Suppressor macrophage (primary cell): ENCODE data around the gene OR2T29.
"Not testable (repeated sequence)": the region's sequence is repeated elsewhere in the genome, so short reads cannot be mapped to it uniquely, and the experiment has no call there.

Experiments used
- DNase-seq, 4 experiments: peaks; one replicate each; pipeline ENCODE4 v3.0.0-alpha.2; 2020 to 2022
- total RNA-seq, 17 experiments: gene quantifications; one replicate each; lab custom pipeline; 2026; ENCODE audit warnings: mixed read lengths in 6 of 17, inconsistent platforms in 3 of 17; lab: John Stamatoyannopoulos, UW

OR2T29 gene
- 0 to 0.22 (median 0) reads per million in 17 experiments for total RNA-seq

- DNase-seq, result not testable (repeated sequence)
These were observed at the start of gene OR2T29 for GRCh38 chr1:248562672-248563071. OR2T29 (minus strand) TSS chr1:248562772; CDS start chr1:248559491, 3,281 bp downstream.

GRCh38 chr1:248611883-248612414, 49.4 kb upstream of the OR2T29 start:
- peak; percentile 11 to 48 (median 31) for DNase-seq

GRCh38 chr1:248610301-248610700, 47.7 kb upstream of the OR2T29 start:
- DNase-seq, result no peak

- no peak for DNase-seq
These were observed 36.8 kb upstream of the OR2T29 start for GRCh38 chr1:248599396-248599795.

- DNase-seq, result no peak
These were observed 35.0 kb upstream of the OR2T29 start, which contains the start of gene OR2T10 for GRCh38 chr1:248597589-248597988. OR2T10 (minus strand) TSS chr1:248597700; CDS start chr1:248593768, 3,932 bp downstream.

GRCh38 chr1:248596615-248597014, 34.0 kb upstream of the OR2T29 start:
- peak; percentile 51 to 83 (median 65) for DNase-seq

- no peak for DNase-seq
These were observed 30.7 kb upstream of the OR2T29 start for GRCh38 chr1:248593226-248593625.

- DNase-seq, result no peak
These were observed 30.1 kb upstream of the OR2T29 start for GRCh38 chr1:248592655-248593054.

- DNase-seq, result no peak
These were observed 27.5 kb upstream of the OR2T29 start for GRCh38 chr1:248590055-248590454.

- DNase-seq, result no peak
These were observed 26.8 kb upstream of the OR2T29 start for GRCh38 chr1:248589334-248589733.

- no peak for DNase-seq
These were observed 22.7 kb upstream of the OR2T29 start for GRCh38 chr1:248585266-248585665.

- peak in 2 of 4 experiments; percentile 62 to 63 for DNase-seq
These were observed 13.8 kb upstream of the OR2T29 start for GRCh38 chr1:248576260-248576980.

- DNase-seq, result not testable (repeated sequence)
These were observed 12.1 kb upstream of the OR2T29 start, which contains the start of gene OR2T34 for GRCh38 chr1:248574657-248575056. OR2T34 (minus strand) TSS chr1:248574757; CDS start chr1:248574757, 0 bp downstream.

- not testable (repeated sequence) for DNase-seq
These were observed 11.3 kb upstream of the OR2T29 start for GRCh38 chr1:248573856-248574255.

- DNase-seq, result not testable (repeated sequence)
These were observed 9.5 kb upstream of the OR2T29 start for GRCh38 chr1:248572049-248572448.

- peak in 2 of 4 experiments; percentile 45 to 47 for DNase-seq
These were observed 8.2 kb upstream of the OR2T29 start for GRCh38 chr1:248570811-248571210.

GRCh38 chr1:248569049-248569448, 6.5 kb upstream of the OR2T29 start:
- DNase-seq, result peak in 2 of 4 experiments; percentile 84 to 86

- not testable (repeated sequence) for DNase-seq
These were observed 3.2 kb upstream of the OR2T29 start for GRCh38 chr1:248565530-248566373.

- DNase-seq, result not testable (repeated sequence)
These were observed 11.5 kb downstream of the OR2T29 start for GRCh38 chr1:248551027-248551426.

GRCh38 chr1:248547383-248547782, 15.2 kb downstream of the OR2T29 start:
- not testable (repeated sequence) for DNase-seq

GRCh38 chr1:248537449-248537848, 25.1 kb downstream of the OR2T29 start:
- DNase-seq, result not testable (repeated sequence)

- no peak for DNase-seq
These were observed 40.7 kb downstream of the OR2T29 start for GRCh38 chr1:248521856-248522255.

GRCh38 chr1:248510217-248510616, 52.4 kb downstream of the OR2T29 start:
- DNase-seq, result not testable (repeated sequence)
